ENCODE measurements around the gene OPRL1.
"Not testable (repeated sequence)": the region's sequence is repeated elsewhere in the genome, so short reads cannot be mapped to it uniquely, and the experiment has no call there.

The OPRL1 gene

DNA sequence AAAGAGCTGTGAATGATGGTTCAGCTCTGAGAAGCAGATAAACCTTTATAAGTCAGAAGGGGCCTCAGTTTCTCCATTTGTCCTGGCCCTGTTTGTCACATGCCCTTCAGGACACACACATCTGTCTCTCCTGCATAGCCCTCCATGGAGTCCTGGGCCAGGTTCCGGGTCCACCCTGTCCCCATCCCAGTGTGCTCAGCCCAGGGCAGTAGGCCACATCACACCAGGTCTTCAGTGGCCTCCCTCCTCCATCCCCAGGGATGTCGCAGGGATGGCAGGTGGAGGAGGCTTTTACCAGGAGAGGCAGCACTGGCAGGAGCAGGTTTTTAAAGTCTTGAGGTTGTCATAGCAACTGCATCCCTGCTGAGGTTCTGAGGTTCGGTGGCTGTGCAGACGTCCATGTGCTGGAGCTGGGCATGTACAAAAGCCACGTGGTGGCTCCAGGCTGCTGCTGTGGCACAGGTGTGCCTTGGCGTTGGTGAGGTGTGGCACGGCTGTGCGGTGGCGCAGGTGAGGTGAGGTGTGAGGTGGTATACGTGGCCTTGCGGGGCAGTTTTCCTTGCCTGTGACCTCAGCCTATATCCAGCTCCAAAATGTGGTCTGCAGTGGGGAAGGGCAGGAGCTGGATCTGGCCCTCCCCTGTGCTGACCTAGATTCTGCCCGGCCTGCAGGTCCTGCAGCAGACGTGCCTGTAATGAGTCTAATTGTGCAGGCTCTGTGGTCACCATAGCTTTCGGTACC lies 35.5 kb downstream of the OPRL1 start:
- DNase-seq (ENCODE audit: low read depth in 2 of 2) = no peak

DNA sequence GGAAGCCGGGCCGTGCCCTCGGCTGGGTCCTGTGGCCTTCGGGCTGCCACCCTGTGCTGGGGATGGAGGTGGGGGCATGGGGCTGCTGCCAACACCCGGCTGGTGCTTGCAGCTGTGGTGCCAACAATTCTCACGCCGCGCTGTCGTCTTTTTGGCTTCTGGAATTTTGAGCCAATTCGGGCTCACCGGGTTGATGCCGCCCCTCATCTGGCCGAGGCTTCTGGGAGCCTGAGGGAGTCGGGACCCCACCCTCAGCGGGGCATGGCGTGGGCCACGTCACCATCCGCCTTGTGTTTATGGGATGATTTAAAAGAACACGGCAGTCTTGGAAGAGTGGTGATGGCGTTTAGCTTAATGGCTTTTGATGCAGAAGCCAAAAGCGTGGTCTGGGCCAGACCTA lies 36.1 kb downstream of the OPRL1 start:
- no peak for DNase-seq (ENCODE audit: low read depth in 2 of 2)

DNA sequence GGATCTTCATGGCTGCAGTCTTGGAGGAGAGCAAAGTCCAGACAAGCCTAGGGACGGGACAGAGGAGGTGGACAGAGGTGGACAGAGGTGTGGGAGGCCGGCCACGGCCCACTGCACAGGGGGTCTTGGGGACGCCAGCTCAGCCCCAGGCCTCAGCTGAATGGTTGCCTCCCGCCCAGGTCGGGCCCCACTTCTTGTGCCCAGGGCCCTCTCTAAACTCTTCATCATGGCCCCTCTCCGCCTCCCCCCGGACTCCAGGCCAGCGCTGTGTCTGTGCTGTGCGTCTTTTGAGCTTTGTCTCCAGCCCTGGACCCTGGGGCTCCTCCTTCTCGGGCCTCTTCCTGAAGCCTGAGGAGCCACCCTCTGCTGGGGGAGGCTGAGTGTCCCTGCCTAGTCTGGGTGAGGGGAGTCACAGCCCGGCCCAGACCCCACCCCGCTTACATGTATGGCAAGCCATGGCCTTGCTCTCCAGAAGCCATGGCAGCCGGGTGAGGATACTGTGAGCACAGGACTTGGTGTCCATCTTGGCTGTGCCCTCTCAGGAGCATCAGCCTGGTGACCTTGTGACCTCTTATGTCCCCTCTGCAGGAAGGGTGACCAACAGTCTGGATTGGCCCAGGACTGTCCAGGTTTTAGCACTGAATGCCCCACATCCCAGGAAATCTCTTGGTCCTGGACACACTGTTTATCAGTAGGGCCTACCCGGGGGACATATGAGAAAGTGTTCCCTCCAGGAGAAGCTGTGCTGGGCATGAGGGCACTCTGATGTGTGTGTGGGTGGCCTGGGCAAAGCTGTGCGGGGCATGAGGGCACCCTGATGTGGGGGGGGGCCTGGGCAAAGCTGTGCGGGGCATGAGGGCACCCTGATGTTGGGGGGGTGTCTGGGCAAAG lies 36.9 kb downstream of the OPRL1 start:
- DNase-seq (ENCODE audit: low read depth in 2 of 2) = no peak

DNA sequence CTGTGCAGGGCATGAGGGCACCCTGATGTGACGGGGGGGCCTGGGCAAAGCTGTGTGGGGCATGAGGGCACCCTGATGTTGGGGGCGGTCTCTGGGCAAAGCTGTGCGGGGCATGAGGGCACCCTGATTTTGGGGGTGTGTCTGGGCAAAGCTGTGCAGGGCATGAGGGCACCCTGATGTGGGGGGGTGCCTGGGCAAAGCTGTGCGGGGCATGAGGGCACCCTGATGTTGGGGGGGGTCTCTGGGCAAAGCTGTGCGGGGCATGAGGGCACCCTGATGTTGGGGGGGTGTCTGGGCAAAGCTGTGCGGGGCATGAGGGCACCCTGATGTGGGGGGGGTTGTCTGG lies 37.5 kb downstream of the OPRL1 start:
- DNase-seq (ENCODE audit: low read depth in 2 of 2) = not testable (repeated sequence)

DNA sequence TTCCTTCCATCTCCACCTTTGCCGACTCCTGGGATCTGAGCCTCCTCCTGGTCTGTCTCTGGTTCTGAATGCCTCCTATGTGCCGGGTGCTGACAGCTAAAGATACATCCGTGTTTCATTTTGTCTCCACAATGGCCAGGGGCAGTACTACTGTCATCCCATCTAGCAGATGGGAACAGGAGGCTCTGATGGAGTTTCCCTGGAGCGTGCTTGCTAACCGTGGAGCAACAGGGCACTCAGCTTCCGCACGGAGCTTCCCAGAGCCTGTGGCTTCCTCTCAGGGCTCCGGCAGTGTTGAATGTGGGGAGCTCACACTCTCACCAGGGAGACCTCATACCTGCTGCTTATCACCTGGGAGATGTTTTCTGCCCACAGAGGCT lies 39.4 kb downstream of the OPRL1 start:
- DNase-seq (ENCODE audit: low read depth in 2 of 2) = no peak

DNA sequence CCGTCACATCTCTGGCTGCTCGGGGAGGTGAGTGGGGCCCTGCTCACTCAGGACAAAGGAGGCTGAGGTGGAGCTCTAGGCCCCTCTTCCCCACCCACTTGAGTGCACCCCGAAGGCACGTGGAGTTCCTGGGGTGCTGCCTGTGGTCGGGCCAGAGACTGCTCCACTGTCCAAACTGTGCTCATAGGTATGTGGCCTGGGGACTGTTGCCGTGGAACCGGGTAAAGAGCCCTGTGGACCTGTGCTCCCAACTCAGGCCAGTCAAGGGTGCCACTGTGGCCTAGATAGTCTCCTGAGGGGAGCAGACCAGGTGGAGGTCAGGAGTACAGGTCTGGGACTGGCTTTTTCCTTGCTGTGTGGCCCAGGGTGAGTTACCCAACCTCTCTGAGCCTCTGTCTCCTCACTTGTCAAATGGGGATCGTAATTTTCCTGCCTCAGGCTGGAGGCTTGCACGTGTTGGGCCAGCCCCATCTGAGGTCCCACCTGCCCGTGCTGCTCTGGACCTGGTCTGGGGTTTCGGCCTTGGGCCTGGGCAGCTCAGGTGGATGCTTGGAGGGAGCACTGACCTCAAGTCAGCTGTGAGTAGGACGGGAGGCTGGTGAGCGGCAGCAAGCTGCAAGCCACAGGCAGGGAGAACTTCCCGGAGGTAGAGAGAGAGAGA lies 39.9 kb downstream of the OPRL1 start:
- no peak for DNase-seq (ENCODE audit: low read depth in 2 of 2)

DNA sequence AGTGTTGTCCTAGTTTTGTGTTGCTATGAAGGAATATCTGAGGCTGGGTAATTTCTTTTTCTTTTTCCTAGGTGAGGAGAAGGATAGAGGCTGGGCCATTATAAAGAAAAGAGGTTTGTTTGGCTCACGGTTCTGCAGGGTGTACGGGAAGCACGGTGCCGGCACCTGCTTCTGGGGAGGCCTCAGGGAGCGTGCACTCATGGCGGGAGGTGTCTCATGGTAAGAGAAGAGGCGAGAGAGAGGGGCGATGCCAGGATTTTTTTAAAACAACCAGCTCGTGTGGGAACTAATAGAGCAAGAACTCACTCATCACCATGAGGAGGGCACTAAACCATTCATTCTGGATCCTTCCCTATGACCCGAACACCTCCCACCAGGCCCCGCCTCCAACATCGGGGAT lies 41.7 kb downstream of the OPRL1 start:
- DNase-seq (ENCODE audit: low read depth in 2 of 2) = no peak

DNA sequence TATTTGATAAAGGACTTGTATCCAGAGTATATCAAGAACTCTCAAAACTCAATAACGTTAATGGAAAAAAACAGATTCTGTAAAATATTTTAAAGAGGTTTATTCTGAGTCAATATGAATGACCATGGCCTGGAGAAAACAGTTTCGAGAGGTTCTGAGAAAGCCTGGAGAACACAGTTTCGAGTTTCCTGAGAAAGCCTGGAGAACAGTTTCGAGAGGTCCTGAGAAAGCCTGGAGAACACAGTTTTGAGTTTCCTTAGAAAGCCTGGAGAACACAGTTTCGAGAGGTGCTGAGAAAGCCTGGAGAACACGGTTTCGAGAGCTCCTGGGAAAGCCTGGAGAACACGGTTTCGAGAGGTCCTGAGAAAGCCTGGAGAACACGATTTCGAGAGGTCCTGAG lies 43.0 kb downstream of the OPRL1 start:
- DNase-seq (ENCODE audit: low read depth in 2 of 2) = not testable (repeated sequence)

DNA sequence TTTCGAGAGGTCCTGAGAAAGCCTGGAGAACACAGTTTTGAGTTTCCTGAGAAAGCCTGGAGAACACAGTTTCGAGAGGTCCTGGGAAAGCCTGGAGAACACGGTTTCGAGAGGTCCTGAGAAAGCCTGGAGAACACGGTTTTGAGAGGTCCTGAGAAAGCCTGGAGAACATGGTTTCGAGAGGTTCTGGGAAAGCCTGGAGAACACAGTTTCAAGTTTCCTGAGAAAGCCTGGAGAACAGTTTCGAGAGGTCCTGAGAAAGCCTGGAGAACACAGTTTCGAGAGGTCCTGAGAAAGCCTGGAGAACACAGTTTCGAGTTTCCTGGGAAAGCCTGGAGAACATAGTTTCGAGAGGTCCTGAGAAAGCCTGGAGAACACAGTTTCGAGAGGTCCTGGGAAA lies 43.6 kb downstream of the OPRL1 start:
- DNase-seq (ENCODE audit: low read depth in 2 of 2) = not testable (repeated sequence)

DNA sequence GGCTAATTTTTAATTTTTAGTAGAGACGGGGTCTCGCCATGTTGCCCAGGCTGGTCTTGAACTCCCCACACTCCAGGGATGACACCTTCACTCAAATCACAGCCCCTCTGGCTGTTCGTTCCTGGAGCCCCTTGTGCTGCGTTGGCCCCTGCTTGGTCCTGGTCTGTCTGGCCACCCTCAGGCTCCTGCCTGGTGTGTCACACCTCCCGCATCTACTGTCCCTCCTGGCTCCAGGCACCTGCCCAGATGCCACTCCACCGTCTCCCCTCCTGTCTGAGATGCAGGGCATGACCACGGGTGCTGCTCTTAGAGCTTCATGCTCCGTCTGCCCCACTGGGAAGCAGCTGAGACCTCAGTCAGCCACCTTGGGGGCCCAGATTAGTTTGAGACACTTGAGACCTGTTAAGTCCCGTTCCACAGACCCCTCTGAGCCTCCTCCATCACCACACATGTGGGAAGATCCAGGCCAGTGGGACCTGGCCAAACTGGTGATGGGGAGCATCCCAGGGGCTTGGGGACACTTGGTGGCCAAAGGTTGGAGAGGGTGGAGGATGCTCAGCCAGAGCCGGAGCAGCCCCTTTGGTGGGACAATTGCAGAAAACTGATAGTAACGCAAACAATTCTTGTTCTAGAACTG lies 49.4 kb downstream of the OPRL1 start:
- no peak for DNase-seq (ENCODE audit: low read depth in 2 of 2)

DNA sequence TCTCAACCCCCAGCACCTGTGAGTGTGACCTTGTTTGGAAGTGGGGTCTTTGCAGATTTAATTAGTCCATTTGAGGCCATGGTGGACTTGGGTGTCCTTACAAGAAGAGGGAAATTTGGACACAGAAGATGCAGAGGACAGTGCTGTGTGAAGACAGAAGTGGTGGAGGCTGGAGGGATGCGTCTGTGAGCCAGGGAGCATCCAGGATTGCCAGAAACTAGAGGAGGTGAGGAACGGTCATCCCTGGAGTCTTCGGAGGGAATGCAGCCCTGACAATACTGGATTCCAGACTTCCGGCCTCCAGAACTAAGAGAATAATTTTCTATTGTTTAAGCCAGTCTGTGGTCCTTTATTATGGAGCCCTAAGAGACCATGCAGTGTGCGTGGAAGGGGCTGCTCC lies 50.4 kb downstream of the OPRL1 start:
- no peak for DNase-seq (ENCODE audit: low read depth in 2 of 2)

DNA sequence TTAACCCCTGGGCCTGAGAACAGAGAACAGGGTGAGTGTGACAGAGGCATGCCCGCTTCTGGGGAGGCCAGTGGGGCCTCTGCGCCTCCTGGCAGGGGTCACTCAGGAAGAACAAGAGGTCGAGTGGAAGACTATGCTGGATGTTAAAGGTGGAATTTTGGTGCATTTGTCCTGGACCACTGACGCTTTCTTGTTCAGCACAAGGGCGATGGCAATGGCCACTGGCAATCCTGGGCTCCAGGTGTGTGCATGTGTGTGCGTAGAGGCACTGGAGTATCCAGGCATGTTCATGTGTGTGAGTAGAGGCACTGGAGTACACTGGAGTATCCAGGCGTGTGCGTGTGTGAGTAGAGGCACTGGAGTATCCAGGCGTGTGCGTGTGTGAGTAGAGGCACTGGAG lies 51.0 kb downstream of the OPRL1 start:
- DNase-seq (ENCODE audit: low read depth in 2 of 2) = no peak

DNA sequence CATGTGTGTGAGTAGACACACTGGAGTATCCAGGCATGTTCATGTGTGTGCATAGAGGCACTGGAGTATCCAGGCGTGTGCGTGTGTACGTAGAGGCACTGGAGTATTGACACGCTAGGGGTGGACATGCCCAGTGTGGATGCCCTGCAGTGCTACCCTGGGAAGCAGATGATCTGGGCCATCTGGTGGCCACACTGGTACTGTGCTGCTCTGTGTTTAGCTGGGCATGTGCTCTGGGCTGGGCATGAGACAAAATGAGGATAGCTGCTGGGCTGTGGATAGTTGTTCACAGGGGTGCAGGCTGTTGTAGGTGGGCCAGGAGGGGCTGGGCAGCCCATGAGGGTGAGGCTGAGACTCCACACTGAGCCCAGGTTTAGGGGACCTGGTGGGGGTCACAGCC lies 51.5 kb downstream of the OPRL1 start:
- DNase-seq (ENCODE audit: low read depth in 2 of 2) = no peak

DNA sequence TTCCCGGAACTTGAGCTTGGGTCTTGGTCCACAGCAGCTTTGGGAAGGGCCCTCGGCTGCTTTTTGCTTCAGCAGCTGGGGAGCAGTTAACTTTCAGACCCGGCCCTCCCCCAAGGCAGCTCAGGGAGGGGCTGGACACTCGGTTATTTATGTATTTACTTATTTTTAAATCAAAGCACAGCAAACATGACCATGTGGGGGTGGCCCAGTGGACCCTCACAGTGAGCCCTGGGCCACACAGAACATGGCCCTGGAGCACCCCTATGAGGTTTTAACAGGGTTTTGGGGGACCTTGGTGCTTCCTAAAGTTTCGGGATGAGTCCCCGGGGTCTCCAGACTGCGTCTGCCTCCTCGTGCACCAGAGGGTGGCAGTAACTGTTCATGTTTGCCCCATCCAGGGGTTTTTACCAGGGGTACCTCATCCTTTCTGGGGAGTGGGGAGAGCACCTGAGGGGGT lies 54.1 kb downstream of the OPRL1 start:
- DNase-seq (ENCODE audit: low read depth in 2 of 2) = no peak

DNA sequence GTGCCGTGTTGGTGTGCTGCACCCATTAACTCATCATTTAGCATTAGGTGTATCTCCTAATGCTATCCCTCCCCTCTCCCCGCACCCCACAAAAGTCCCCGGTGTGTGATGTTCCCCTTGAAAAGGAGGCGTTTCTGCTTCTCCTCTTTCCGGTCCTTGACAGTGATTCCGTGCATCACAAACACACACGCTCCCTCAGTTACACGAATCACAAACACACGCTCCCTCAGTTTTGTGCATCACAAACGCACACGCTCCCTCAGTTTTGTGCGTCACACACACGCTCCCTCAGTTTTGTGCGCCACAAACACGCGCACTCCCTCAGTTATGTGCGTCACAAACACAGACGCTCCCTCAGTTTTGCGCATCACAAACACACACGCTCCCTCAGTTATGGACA lies 54.9 kb downstream of the OPRL1 start:
- not testable (repeated sequence) for DNase-seq (ENCODE audit: low read depth in 2 of 2)

DNA sequence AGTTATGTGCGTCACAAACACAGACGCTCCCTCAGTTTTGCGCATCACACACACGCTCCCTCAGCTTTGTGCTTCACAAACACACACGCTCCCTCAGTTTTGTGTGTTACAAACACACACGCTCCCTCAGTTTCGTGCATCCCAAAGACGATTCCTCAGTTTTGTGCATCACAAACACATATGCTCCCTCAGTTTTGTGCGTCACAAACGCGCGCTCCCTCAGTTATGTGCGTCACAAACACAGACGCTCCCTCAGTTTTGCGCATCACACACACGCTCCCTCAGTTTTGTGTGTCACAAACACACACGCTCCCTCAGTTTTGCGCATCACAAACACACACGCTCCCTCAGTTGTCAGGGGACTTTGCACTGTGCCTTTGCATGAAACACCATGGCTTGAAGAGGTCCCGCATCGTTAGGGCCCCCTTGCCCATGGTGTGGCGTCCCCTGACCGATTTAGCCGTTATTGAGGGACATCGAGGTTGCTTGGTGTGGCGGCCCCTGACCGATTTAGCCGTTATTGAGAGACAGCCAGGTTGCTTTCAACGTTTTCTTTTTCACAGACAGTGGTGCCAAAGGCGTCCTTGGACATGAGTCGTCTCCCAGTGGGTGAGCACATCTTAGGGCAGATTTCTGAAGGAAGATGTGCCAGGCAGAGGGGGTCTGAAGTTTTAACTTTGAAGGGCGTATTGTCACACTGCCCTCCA lies 56.3 kb downstream of the OPRL1 start:
- no peak for DNase-seq (ENCODE audit: low read depth in 2 of 2)

DNA sequence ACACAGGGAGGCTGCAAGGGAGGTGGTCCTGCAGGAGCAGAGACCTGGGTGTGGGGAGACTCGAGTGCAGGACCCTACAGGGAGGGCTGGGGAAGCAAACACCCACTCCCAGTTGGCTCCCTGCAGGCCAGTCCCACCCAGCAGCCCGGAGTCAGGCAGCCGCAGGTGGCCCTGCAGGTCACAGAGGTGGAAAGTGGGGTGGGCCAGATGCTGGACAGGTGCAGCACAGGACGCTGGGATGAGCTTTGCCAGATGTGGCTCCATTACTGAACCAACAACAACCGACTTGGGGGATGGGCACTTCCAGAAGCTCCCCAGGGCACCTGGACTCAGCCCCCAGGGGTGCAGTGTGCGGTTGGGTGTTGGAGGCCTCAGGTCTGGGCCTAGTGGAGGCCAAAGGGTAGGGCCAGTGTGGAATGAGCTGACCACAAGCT lies 57.7 kb downstream of the OPRL1 start:
- DNase-seq (ENCODE audit: low read depth in 2 of 2) = no peak

DNA sequence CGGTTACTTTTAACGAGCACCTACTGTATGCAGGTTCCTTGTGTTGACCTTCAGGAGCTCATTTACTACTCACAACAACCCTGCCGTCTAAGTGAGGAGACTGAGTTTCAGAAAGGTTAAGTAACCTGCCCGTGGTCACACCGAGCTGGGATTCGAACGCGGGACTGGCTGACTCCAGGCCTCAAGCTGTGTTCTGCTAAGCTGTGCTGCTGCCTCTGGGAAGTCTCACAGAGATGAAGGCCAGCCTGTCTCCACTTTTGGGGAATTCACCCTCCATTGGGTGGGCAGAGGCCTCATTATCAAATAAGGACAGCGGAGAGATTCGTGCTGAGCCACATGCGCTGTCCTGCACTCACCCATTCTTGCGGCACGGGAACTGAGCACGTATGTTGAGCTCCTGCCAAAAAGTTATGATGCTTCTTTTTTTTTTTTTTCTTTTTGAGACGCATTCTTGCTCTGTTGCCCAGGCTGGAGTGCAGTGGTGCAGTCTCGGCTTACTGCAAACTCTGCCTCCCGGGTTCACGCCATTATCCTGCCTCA lies 58.5 kb downstream of the OPRL1 start:
- no peak for DNase-seq (ENCODE audit: low read depth in 2 of 2)

DNA sequence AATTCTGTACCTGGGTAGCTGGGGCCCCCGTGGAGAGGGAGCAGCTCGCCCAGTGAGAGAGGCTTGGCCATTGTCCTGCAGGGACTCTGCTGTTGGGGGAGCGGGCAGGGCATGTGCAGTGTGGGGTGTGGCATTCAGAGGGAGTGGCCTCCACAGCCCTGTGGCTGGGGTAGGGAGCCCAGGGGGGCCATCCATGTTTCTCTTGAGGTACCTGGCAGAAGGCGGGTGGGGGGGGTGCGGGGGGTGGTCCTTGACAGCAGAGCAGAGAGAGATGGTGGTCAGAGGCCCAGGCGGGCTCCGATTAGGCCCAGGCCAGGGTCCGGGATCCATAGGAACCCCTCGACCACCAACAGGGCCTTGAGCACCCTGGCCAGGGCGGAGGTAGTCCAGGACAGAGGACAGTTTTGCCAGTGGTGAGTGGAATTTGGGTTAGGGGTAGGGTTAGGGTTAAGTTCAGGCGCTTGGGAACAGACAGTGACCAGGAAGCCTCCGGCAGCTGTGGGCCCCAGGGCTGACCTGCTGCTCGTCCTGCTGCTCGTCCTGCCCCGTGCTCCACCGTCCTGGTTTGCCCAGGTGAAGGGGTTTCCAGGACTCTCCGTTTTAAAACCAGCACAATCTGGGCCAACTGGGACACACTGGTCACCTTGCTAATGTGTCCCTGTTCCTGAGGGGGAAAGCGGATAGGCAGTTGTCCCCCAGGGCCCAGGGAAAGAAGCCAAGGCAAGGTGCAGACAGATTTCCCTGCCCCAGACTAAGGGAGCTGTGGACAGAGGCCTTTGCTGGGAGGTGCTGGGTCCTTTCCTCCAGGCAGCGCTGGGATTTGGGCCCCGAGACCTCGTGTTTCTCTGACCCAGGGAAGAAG lies 59.5 kb downstream of the OPRL1 start:
- no peak for DNase-seq (ENCODE audit: low read depth in 2 of 2)
